ENCODE results near the gene COPS7B.

Gene COPS7B

GRCh38 chr2:231820786-231821303, 34.6 kb downstream of the COPS7B start:
- TF ChIP-seq, protein P1, sequence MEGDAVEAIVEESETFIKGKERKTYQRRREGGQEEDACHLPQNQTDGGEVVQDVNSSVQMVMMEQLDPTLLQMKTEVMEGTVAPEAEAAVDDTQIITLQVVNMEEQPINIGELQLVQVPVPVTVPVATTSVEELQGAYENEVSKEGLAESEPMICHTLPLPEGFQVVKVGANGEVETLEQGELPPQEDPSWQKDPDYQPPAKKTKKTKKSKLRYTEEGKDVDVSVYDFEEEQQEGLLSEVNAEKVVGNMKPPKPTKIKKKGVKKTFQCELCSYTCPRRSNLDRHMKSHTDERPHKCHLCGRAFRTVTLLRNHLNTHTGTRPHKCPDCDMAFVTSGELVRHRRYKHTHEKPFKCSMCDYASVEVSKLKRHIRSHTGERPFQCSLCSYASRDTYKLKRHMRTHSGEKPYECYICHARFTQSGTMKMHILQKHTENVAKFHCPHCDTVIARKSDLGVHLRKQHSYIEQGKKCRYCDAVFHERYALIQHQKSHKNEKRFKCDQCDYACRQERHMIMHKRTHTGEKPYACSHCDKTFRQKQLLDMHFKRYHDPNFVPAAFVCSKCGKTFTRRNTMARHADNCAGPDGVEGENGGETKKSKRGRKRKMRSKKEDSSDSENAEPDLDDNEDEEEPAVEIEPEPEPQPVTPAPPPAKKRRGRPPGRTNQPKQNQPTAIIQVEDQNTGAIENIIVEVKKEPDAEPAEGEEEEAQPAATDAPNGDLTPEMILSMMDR (IDR thresholded peaks at IDR 0.05; ENCODE audit: insufficient read depth, low read length, poor library complexity, severe bottlenecking) = no peak
- no peak for TF ChIP-seq EZH2phosphoT487 (conservative IDR thresholded peaks at IDR 0.05; ENCODE audit: low read length)
- Histone ChIP-seq H3K9me2 (replicated peaks; ENCODE audit: insufficient read depth, low read length) (no peaks in the 10 kb centered on the region), H2AFZ (ENCODE audit: low read depth, low read length, severe bottlenecking) (no peak overlapping the region), H3K9ac (ENCODE audit: low read length) (no peak overlapping the region), H3K27me3 (ENCODE audit: low read length) (no peaks in the 10 kb centered on the region), H3K9me3 (ENCODE audit: insufficient read depth, low read length) (no peaks in the 10 kb centered on the region), H3K79me2 (ENCODE audit: insufficient read depth, low read length) (no peaks in the 10 kb centered on the region), H3K4me2 (ENCODE audit: low read depth, low read length, poor library complexity, severe bottlenecking) (no peak overlapping the region), H3K27ac (ENCODE audit: low read depth, low read length) (no peak overlapping the region), H3K4me3 (ENCODE audit: insufficient read depth, low read length, poor library complexity, severe bottlenecking) (no peak overlapping the region), H3F3A (ENCODE audit: insufficient read depth) (no peaks in the 10 kb centered on the region), H3K36me3 (ENCODE audit: low read length) (no peaks in the 10 kb centered on the region), H4K20me1 (ENCODE audit: low read depth, low read length) (no peaks in the 10 kb centered on the region)

- Histone ChIP-seq H3K9me2 (replicated peaks; ENCODE audit: insufficient read depth, low read length) (no peaks in the 10 kb centered on the region), H3K9ac (ENCODE audit: low read length) (no peak overlapping the region), H4K20me1 (ENCODE audit: low read depth, low read length) (no peaks in the 10 kb centered on the region), H3F3A (ENCODE audit: insufficient read depth) (no peaks in the 10 kb centered on the region), H3K9me3 (ENCODE audit: insufficient read depth, low read length) (no peaks in the 10 kb centered on the region), H2AFZ (ENCODE audit: low read depth, low read length, severe bottlenecking) (no peak overlapping the region), H3K79me2 (ENCODE audit: insufficient read depth, low read length) (no peaks in the 10 kb centered on the region), H3K4me3 (ENCODE audit: insufficient read depth, low read length, poor library complexity, severe bottlenecking) (no peak overlapping the region), H3K27ac (ENCODE audit: low read depth, low read length) (no peak overlapping the region), H3K4me2 (ENCODE audit: low read depth, low read length, poor library complexity, severe bottlenecking) (no peak overlapping the region), H3K36me3 (ENCODE audit: low read length) (no peaks in the 10 kb centered on the region), H3K27me3 (ENCODE audit: low read length) (no peaks in the 10 kb centered on the region)
- no peak for TF ChIP-seq EZH2phosphoT487 (conservative IDR thresholded peaks at IDR 0.05; ENCODE audit: low read length)
- TF ChIP-seq, protein P1 (IDR thresholded peaks at IDR 0.05; ENCODE audit: insufficient read depth, low read length, poor library complexity, severe bottlenecking) = no peak
Measured at GRCh38 chr2:231821908-231822307, 35.7 kb downstream of the COPS7B start.

GRCh38 chr2:231853105-231853504, 66.9 kb downstream of the COPS7B start:
- H4K20me1 ChIP-seq (ENCODE audit: low read depth, low read length) = no peaks in the 10 kb centered on the region
- no peak overlapping the region for H3K9ac ChIP-seq (ENCODE audit: low read length)
- H2AFZ ChIP-seq (ENCODE audit: low read depth, low read length, severe bottlenecking) = no peak overlapping the region
- H3K4me2 ChIP-seq (ENCODE audit: low read depth, low read length, poor library complexity, severe bottlenecking) = no peak overlapping the region
- H3K27me3 ChIP-seq (ENCODE audit: low read length) = no peaks in the 10 kb centered on the region
- no peak for TF ChIP-seq EZH2phosphoT487 (conservative IDR thresholded peaks at IDR 0.05; ENCODE audit: low read length)
- TF ChIP-seq, protein P1 (IDR thresholded peaks at IDR 0.05; ENCODE audit: insufficient read depth, low read length, poor library complexity, severe bottlenecking) = no peak
- no peaks in the 10 kb centered on the region for H3K79me2 ChIP-seq (ENCODE audit: insufficient read depth, low read length)
- H3K36me3 ChIP-seq (ENCODE audit: low read length) = no peaks in the 10 kb centered on the region
- no peaks in the 10 kb centered on the region for H3K9me2 ChIP-seq (replicated peaks; ENCODE audit: insufficient read depth, low read length)
- H3K9me3 ChIP-seq (ENCODE audit: insufficient read depth, low read length) = no peaks in the 10 kb centered on the region
- no peak overlapping the region for H3K27ac ChIP-seq (ENCODE audit: low read depth, low read length)
- H3F3A ChIP-seq (ENCODE audit: insufficient read depth) = no peaks in the 10 kb centered on the region
- H3K4me3 ChIP-seq (ENCODE audit: insufficient read depth, low read length, poor library complexity, severe bottlenecking) = no peak overlapping the region

Measured in SU-DHL-6 (cell line).